ENCODE data around the gene GLDN.

DNA sequence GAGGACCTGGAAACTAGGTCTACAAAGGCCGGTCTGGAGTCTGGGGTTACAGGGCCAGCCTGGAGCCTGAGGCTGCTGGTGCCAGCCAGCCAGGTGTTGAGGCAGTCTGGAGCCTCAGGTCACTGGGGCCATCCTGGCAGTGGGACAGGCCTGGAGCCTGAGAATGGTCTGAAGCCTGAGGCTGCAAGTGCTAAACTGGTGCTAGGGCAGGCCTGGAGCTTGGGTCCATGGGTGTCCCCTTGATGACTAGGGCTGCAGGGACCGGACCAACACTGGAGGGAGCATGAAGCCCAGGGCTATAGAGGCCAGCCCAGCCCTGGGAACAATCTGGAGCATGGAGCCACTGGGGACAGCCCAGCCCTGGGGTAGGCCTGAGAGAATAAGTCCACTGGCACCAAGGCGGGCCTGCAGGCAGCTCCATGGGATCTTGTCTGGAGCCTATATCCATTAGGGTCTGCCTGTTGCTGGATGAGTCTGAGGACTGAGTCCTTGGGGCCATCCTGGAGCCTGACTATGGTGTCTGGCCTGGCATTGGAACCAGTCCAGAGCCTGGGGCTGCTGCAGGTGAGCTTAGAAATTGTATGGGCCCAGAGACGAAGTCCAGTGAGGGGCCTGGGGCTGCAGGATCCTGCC lies 101.9 kb downstream of the GLDN start:
- TF ChIP-seq, protein P1, sequence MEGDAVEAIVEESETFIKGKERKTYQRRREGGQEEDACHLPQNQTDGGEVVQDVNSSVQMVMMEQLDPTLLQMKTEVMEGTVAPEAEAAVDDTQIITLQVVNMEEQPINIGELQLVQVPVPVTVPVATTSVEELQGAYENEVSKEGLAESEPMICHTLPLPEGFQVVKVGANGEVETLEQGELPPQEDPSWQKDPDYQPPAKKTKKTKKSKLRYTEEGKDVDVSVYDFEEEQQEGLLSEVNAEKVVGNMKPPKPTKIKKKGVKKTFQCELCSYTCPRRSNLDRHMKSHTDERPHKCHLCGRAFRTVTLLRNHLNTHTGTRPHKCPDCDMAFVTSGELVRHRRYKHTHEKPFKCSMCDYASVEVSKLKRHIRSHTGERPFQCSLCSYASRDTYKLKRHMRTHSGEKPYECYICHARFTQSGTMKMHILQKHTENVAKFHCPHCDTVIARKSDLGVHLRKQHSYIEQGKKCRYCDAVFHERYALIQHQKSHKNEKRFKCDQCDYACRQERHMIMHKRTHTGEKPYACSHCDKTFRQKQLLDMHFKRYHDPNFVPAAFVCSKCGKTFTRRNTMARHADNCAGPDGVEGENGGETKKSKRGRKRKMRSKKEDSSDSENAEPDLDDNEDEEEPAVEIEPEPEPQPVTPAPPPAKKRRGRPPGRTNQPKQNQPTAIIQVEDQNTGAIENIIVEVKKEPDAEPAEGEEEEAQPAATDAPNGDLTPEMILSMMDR (IDR thresholded peaks at IDR 0.05), result no peak
- TF ChIP-seq POLR2A (IDR thresholded peaks at IDR 0.05), result no peak

Data from sigmoid colon (tissue), 3 donors.